ENCODE measurements around the gene GPR137. TPM values are rescaled to one million over a fixed set of nuclear protein-coding genes. Genes with fewer than 3 reads are reported as not detected.

The GPR137 gene
- total RNA-seq, 2 experiments from 2014 or later = 25.3 to 26.8 TPM

Other genes starting within 250 kb of the GPR137 start
- gene FLRT1, start 249.9 kb upstream of the GPR137 start, total RNA-seq = not detected
- gene MACROD1, start 119.7 kb upstream of the GPR137 start, total RNA-seq = 10 to 100 TPM; 14.4 to 14.6 TPM
- gene STIP1, start 99.7 kb upstream of the GPR137 start, total RNA-seq = 100 to 1,000 TPM; 335 to 340 TPM
- 100 to 1,000 TPM; 261 to 281 TPM for gene FERMT3, start 79.1 kb upstream of the GPR137 start, total RNA-seq
- 10 to 100 TPM; 37.8 to 44.8 TPM for gene TRPT1, start 59.7 kb upstream of the GPR137 start, total RNA-seq
- 10 to 100 TPM; 86.7 to 91.6 TPM for gene NUDT22, start 59.6 kb upstream of the GPR137 start, total RNA-seq
- 10 to 100 TPM; 38.0 to 41.3 TPM for gene DNAJC4, start 55.3 kb upstream of the GPR137 start, total RNA-seq
- 10 to 100 TPM; 81.5 to 87.8 TPM for gene VEGFB, start 51.3 kb upstream of the GPR137 start, total RNA-seq
- 10 to 100 TPM; 26.9 to 33.0 TPM for gene FKBP2, start 44.8 kb upstream of the GPR137 start, total RNA-seq
- 100 to 1,000 TPM; 178 to 197 TPM for gene PPP1R14B, start 38.9 kb upstream of the GPR137 start, total RNA-seq
- 10 to 100 TPM; 19.7 TPM for gene PLCB3, start 34.3 kb upstream of the GPR137 start, total RNA-seq
- 10 to 100 TPM; 38.3 to 43.9 TPM for gene BAD, start 1.2 kb upstream of the GPR137 start, total RNA-seq
- gene KCNK4, start 5.5 kb downstream of the GPR137 start, total RNA-seq = not detected
- gene CATSPERZ, start 14.5 kb downstream of the GPR137 start, total RNA-seq = not detected
- 10 to 100 TPM; 42.7 to 43.2 TPM for gene ESRRA, start 19.7 kb downstream of the GPR137 start, total RNA-seq
- 100 to 1,000 TPM; 154 to 165 TPM for gene TRMT112, start 31.7 kb downstream of the GPR137 start, total RNA-seq
- 100 to 1,000 TPM; 102 to 106 TPM for gene PRDX5, start 32.3 kb downstream of the GPR137 start, total RNA-seq
- 100 to 1,000 TPM; 127 TPM for gene CCDC88B, start 54.4 kb downstream of the GPR137 start, total RNA-seq
- 10 to 100 TPM; 39.0 to 42.3 TPM for gene RPS6KA4, start 73.3 kb downstream of the GPR137 start, total RNA-seq

All from activated CD8-positive, alpha-beta T cell treated with anti-CD3 and anti-CD28 coated beads, Interleukin-2, amount 10 ng/mL, durations not matched to agents 7 days and 5 days (primary cell).